K562 (cell line): ENCODE results near the gene SMAD3. TPM values are rescaled to one million over a fixed set of nuclear protein-coding genes. Genes with fewer than 3 reads are reported as not detected.

ENCODE experiments used
- ARID3A ChIP-seq: IDR thresholded peaks from 2 replicates; pipeline ENCODE4 v1.6.1; 2012; ENCODE audit warnings: low read depth, low read length, improper control_type of control experiment, borderline replicate concordance
- ELF1 ChIP-seq: fragments of 200-800 bp; sonication (Bioruptor generic); IDR thresholded peaks from 2 replicates; pipeline ENCODE4 v1.6.1; 2016; ENCODE audit warnings: missing genetic modification characterization, missing compliant biosample characterization
- FOXM1 ChIP-seq, 2 experiments: fragments of 450-650 bp in 1 of 2; sonication (generic) in 1 of 2; formaldehyde crosslinking in 1 of 2; IDR thresholded peaks; 2 replicates each; pipeline versions ENCODE4 v1.6.1 to v1.9.0; 2017 to 2022; ENCODE audit warnings: low read depth in 2 of 2, mild to moderate bottlenecking in 2 of 2, missing genetic modification reagents in 1 of 2, moderate library complexity in 1 of 2
- FOXO4 ChIP-seq: fragments of 450-650 bp; formaldehyde crosslinking; IDR thresholded peaks from 2 replicates; pipeline ENCODE4 v1.4.0; 2020; ENCODE audit warnings: mild to moderate bottlenecking, moderate library complexity
- HNRNPL ChIP-seq: fragments of 200-400 bp; formaldehyde crosslinking; IDR thresholded peaks from 2 replicates; pipeline ENCODE4 v1.6.1; 2017; ENCODE audit warnings: low read depth, mild to moderate bottlenecking, low read length
- IRF2 ChIP-seq: sonication (generic); formaldehyde crosslinking; IDR thresholded peaks from 2 replicates; pipeline ENCODE4 v1.8.1; 2022; ENCODE audit warnings: mild to moderate bottlenecking, missing genetic modification reagents
- JUN ChIP-seq, 2 experiments: sonication (generic) in 1 of 2; formaldehyde crosslinking in 1 of 2; IDR thresholded peaks; 2 replicates each; pipeline versions ENCODE4 v1.6.1 to v1.8.0; 2012 to 2022; ENCODE audit warnings: borderline replicate concordance in 2 of 2, mild to moderate bottlenecking in 2 of 2, improper control_type of control experiment in 1 of 2, low read depth in 1 of 2, low read length in 1 of 2, missing genetic modification reagents in 1 of 2
- KDM5B ChIP-seq: fragments of 200-600 bp; sonication (generic); IDR thresholded peaks from 2 replicates; pipeline ENCODE4 v1.6.1; 2012; ENCODE audit warnings: low read depth, mild to moderate bottlenecking, moderate library complexity, low read length, control low read depth, inconsistent platforms; ENCODE audit not compliant: insufficient replicate concordance
- KLF10 ChIP-seq: fragments of 250-450 bp; sonication (Bioruptor Pico); IDR thresholded peaks from 2 replicates; pipeline ENCODE4 v1.6.1; 2021; ENCODE audit warnings: matching md5 sums
- NFATC3 ChIP-seq: fragments of 450-650 bp; IDR thresholded peaks from 2 replicates; pipeline ENCODE4 v1.6.1; 2017; ENCODE audit warnings: mild to moderate bottlenecking
- PHF21A ChIP-seq: fragments of 450-650 bp; IDR thresholded peaks from 2 replicates; pipeline ENCODE4 v1.6.1; 2017; ENCODE audit warnings: low read depth, borderline replicate concordance
- SETDB1 ChIP-seq: IDR thresholded peaks from one replicate; pipeline ENCODE4 v1.6.1; 2012; ENCODE audit warnings: low read length, control low read depth, inconsistent platforms
- SMAD4 ChIP-seq: fragments of 250-450 bp; sonication (Bioruptor Pico); conservative IDR thresholded peaks from 2 replicates; pipeline ENCODE4 v1.8.0; 2021; ENCODE audit warnings: inconsistent platforms, mild to moderate bottlenecking, moderate library complexity
- ZBTB17 ChIP-seq: fragments of 450-650 bp; formaldehyde crosslinking; IDR thresholded peaks from 2 replicates; pipeline ENCODE4 v1.4.0; 2020; ENCODE audit warnings: mild to moderate bottlenecking
- ZNF77 ChIP-seq: fragments of 250-450 bp; sonication (Bioruptor Pico); IDR thresholded peaks from 2 replicates; pipeline ENCODE4 v1.5.0; 2020
- polyA plus RNA-seq, 8 experiments: library from polyadenylated mRNA; depleted of rRNA in 4 of 8; stranded (reverse) in 5 of 8; unstranded in 3 of 8; fragments of >200 nt; fragmentation: Nextera tagmentation in 2 of 8; fragmentation: Illumina TruSeq in 1 of 8; extraction: Ambion mirVana in 2 of 8; extraction: Trizol in 1 of 8; gene quantifications; 2 replicates each; pipeline versions ENCODE4 v1.2.1 to v1.2.3, GENCODE V29; 2011 to 2014; ENCODE audit warnings: inconsistent platforms in 1 of 8, missing spikeins in 1 of 8
- total RNA-seq, 7 experiments: library from RNA; depleted of rRNA in 6 of 7; stranded (reverse); fragments of >200 nt in 6 of 7; fragmentation: Illumina TruSeq in 2 of 7; extraction: Trizol in 2 of 7; gene quantifications; 2 replicates each; pipeline versions ENCODE4 v1.2.1 to v1.2.3, GENCODE V29; 2011 to 2021; ENCODE audit warnings: low replicate concordance in 1 of 7
- TF ChIP-seq, protein P1 (sequence below): fragments of 450-650 bp; IDR thresholded peaks from 2 replicates; pipeline ENCODE4 v1.6.1; 2018; ENCODE audit warnings: mild to moderate bottlenecking, low read depth; ENCODE audit not compliant: partially characterized antibody
- TF ChIP-seq, protein P2 (sequence below), 2 experiments: fragments of 250-450 bp in 1 of 2; fragments of 450-650 bp in 1 of 2; sonication (Bioruptor Pico) in 1 of 2; IDR thresholded peaks; 2 replicates each; pipeline versions ENCODE4 v1.6.1 to v1.8.0; 2016 to 2021; ENCODE audit warnings: mild to moderate bottlenecking in 2 of 2, moderate library complexity in 2 of 2, missing compliant biosample characterization in 1 of 2, missing genetic modification characterization in 1 of 2
- TF ChIP-seq, protein P3 (sequence below), 2 experiments: IDR thresholded peaks; 2 replicates each; pipeline ENCODE4 v1.6.1; 2011; ENCODE audit warnings: borderline replicate concordance in 1 of 2, control low read depth in 1 of 2, low read depth in 1 of 2, low read length in 1 of 2, mild to moderate bottlenecking in 1 of 2, mixed read lengths in 1 of 2, moderate library complexity in 1 of 2; ENCODE audit not compliant: insufficient read depth in 1 of 2, insufficient read length in 1 of 2, poor library complexity in 1 of 2, severe bottlenecking in 1 of 2; ENCODE audit errors: extremely low read depth in 1 of 2

The SMAD3 gene
- total and polyA plus RNA-seq, 9 of the 15 experiments (the other 6 are each of a cell fraction or from before 2014, with no cell fraction given), result 4.3 to 39.2 (median 11.1) TPM

- TF ChIP-seq KDM5B (no peak), JUN (IDR thresholded peaks at IDR 0.05; ENCODE audit: borderline replicate concordance, low read depth, low read length) (no peak), JUN (CRISPR knock-in tag; IDR thresholded peaks at IDR 0.05; ENCODE audit: borderline replicate concordance) (no peak), ARID3A (no peak), ELF1 (tag) (peak; percentile 72), ZNF77 (CRISPR knock-in tag) (no peak), HNRNPL (peak; percentile 83; the same call in 1 of the 2 replicates), SMAD4 (CRISPR knock-in tag) (peak; percentile 49; the same call in 1 of the 2 replicates), IRF2 (CRISPR knock-in tag) (no peak), KLF10 (CRISPR knock-in tag) (no peak), SETDB1 (no peak), FOXM1 (IDR thresholded peaks at IDR 0.05; ENCODE audit: low read depth) (no peak), FOXM1 (CRISPR knock-in tag; IDR thresholded peaks at IDR 0.05; ENCODE audit: low read depth) (peak; percentile 5; the same call in 1 of the 2 replicates), ZBTB17 (CRISPR knock-in tag) (no peak), NFATC3 (no peak), PHF21A (0 out of 2 replicates have a peak, but pooled peaks have one; percentile 29), FOXO4 (CRISPR knock-in tag) (no peak)
- TF ChIP-seq, protein P1, sequence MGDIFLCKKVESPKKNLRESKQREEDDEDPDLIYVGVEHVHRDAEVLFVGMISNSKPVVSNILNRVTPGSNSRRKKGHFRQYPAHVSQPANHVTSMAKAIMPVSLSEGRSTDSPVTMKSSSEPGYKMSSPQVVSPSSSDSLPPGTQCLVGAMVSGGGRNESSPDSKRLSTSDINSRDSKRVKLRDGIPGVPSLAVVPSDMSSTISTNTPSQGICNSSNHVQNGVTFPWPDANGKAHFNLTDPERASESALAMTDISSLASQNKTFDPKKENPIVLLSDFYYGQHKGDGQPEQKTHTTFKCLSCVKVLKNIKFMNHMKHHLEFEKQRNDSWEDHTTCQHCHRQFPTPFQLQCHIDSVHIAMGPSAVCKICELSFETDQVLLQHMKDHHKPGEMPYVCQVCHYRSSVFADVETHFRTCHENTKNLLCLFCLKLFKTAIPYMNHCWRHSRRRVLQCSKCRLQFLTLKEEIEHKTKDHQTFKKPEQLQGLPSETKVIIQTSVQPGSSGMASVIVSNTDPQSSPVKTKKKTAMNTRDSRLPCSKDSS, result no peak
- TF ChIP-seq, protein P2, sequence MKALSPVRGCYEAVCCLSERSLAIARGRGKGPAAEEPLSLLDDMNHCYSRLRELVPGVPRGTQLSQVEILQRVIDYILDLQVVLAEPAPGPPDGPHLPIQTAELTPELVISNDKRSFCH (CRISPR knock-in tag; IDR thresholded peaks at IDR 0.05), result no peak
- TF ChIP-seq, protein P2 (tag; IDR thresholded peaks at IDR 0.05), result peak; percentile 71
- TF ChIP-seq, protein P3, sequence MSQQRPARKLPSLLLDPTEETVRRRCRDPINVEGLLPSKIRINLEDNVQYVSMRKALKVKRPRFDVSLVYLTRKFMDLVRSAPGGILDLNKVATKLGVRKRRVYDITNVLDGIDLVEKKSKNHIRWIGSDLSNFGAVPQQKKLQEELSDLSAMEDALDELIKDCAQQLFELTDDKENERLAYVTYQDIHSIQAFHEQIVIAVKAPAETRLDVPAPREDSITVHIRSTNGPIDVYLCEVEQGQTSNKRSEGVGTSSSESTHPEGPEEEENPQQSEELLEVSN (IDR thresholded peaks at IDR 0.05; ENCODE audit: borderline replicate concordance in 1 of 2, extremely low read depth in 1 of 2, insufficient read depth in 1 of 2, insufficient read length in 1 of 2, low read depth in 1 of 2, low read length in 1 of 2, poor library complexity in 1 of 2, severe bottlenecking in 1 of 2), result peak in 1 of 2 experiments; percentile 47
Measured at GRCh38 chr15:67064607-67065530, 533 bp upstream of the SMAD3 start (continued).
